ENCODE measurements around the gene IZUMO4.
A peak's percentile ranks its signal among the peaks of the same experiment; 100 is the strongest.

Gene IZUMO4

GRCh38 chr19:2054763-2055162, 42.0 kb upstream of the IZUMO4 start:
- no peak for TF ChIP-seq CTCF (IDR thresholded peaks at IDR 0.05; ENCODE audit: low read depth, low read length)
- DNase-seq (ENCODE audit: low read depth, low spot score): no peak
- no peak overlapping the region for H3K4me3 ChIP-seq (ENCODE audit: low read depth, low read length)
- in situ Hi-C loops (cut with HindIII; ENCODE audit: low sequenced_read_pairs): no loop called here

- no peak overlapping the region for H3K4me3 ChIP-seq (ENCODE audit: low read depth, low read length)
- in situ Hi-C loops (cut with HindIII; ENCODE audit: low sequenced_read_pairs): no loop called here
Observed at GRCh38 chr19:2055931-2056836, 40.5 kb upstream of the IZUMO4 start.

GRCh38 chr19:2056837-2057192, 39.9 kb upstream of the IZUMO4 start:
- in situ Hi-C loops (cut with HindIII; ENCODE audit: low sequenced_read_pairs): no loop called here
- TF ChIP-seq CTCF (IDR thresholded peaks at IDR 0.05; ENCODE audit: low read depth, low read length): no peak
- H3K4me3 ChIP-seq (ENCODE audit: low read depth, low read length): no peak overlapping the region
- DNase-seq (ENCODE audit: low read depth, low spot score): no peak

More at GRCh38 chr19:2055931-2056836, 40.5 kb upstream of the IZUMO4 start:
- DNase-seq (ENCODE audit: low read depth, low spot score): peak; percentile 67
- no peak for TF ChIP-seq CTCF (IDR thresholded peaks at IDR 0.05; ENCODE audit: low read depth, low read length)

GRCh38 chr19:2057484-2058469, 38.9 kb upstream of the IZUMO4 start:
- in situ Hi-C loops (cut with HindIII; ENCODE audit: low sequenced_read_pairs): no loop called here
- no peak overlapping the region for H3K4me3 ChIP-seq (ENCODE audit: low read depth, low read length)
- DNase-seq (ENCODE audit: low read depth, low spot score): no peak
- TF ChIP-seq CTCF (IDR thresholded peaks at IDR 0.05; ENCODE audit: low read depth, low read length): no peak

GRCh38 chr19:2058570-2059421, 37.9 kb upstream of the IZUMO4 start:
- H3K4me3 ChIP-seq (ENCODE audit: low read depth, low read length): no peak overlapping the region
- no peak for DNase-seq (ENCODE audit: low read depth, low spot score)
- no peak for TF ChIP-seq CTCF (IDR thresholded peaks at IDR 0.05; ENCODE audit: low read depth, low read length)
- in situ Hi-C loops (cut with HindIII; ENCODE audit: low sequenced_read_pairs): no loop called here
